HS-5 (cell line): ENCODE measurements around the gene AXIN1.
"Not testable (repeated sequence)": the region's sequence is repeated elsewhere in the genome, so short reads cannot be mapped to it uniquely, and the experiment has no call there.

Experiments
- DNase-seq: peaks from one replicate; pipeline ENCODE4 v3.0.0-alpha.2; 2012; ENCODE audit warnings: low read depth

AXIN1 gene

DNA sequence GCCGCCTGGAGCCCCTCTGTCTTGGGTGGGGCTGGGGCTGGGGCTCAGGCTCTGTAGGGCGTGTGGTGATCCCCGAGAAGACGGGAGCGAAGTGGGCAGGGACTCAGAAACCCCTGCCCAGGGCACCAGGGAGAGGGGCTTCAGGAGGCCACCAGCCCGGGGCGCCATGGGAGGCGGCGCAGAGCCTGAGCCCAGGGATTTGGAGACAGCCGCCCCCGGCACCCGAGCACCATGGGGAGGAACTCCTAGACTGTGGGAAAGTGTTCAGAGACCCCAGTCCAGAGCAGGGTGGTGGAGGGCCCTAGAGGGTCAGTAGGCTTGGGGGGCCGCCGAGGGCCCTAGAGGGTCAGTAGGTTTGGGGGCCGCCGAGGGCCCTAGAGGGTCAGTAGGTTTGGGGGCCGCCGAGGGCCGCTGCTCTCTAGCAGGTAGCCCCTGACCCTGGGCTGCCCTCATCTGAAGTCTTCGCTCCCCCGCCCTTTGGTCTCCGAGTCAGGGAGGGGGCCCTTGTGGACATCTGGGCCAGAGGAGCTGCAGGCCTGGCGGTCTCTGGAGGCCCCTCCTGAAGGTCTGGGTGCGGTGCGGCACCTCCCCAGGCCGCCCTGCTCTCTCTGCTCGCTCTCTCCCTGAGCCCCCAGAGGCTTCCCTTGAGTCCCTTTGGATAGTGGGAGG is 71.4 kb downstream of the AXIN1 start:
- DNase-seq, result no peak

DNA sequence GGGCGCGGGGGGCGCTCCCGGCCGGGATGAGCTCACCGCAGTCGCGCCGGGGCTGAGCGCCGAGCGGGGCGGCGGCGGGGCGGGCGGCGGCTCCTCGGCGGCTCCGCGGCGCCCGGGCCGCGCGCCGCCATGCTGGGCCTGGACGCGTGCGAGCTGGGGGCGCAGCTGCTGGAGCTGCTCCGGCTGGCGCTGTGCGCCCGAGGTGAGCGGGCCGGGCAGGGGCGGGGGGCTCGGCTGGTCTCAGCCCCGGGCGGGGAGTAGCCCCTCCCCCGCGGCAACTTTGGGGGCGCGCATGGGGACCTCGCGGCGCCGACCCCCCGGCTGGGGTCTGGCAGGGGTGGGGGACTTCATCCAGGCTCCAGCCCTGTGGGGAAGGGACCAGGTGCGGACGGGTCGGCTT is 72.0 kb downstream of the AXIN1 start, which contains the start of gene ARHGDIG:
Gene ARHGDIG (plus strand): TSS at position 40 of the 400 bp plus-strand sequence. CDS start 90 bp downstream, at position 130.
- DNase-seq, result no peak

DNA sequence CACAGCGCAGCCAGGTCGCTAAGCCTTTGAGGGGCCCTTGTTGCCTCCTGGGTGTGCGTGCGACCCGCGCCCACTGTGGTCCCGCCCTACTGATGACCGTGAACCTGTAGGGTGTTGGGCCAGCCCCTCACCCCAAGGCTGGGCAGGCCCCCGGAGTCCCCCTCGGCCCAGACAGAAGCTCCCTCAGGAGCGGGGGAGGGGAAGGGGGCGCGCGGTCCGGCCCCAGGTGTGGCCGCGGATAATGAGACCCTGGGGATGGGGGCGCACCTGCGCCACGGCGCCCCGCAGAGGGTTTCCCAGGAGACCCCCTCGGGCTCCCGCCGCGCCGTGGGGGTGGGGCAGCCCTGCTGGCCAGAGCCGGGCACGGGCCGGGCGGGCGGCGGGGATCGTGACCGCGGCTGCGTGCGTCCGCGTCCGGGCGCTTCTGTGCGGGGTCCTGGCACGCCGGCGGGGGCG is 72.5 kb downstream of the AXIN1 start:
- no peak for DNase-seq

DNA sequence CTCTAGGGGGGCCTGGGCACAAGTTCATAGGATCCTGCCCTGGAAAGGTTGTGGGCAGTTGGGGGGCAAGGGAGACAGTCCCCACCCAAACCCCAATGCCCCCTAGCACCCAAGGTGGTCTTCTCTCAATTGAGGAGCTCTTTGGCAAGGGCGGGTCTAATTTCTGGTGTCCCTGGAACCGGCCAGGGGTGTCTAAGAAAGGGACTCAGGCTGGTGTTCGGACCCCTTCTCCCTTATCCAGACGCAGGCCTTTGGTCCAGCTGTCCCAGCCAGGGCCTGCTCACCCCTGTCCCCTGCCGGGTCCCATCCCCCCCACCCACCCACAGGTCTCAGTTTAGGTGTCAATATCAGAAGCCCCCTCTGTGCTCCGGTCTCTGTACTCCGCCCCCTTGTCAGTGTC is 73.0 kb downstream of the AXIN1 start:
- no peak for DNase-seq

DNA sequence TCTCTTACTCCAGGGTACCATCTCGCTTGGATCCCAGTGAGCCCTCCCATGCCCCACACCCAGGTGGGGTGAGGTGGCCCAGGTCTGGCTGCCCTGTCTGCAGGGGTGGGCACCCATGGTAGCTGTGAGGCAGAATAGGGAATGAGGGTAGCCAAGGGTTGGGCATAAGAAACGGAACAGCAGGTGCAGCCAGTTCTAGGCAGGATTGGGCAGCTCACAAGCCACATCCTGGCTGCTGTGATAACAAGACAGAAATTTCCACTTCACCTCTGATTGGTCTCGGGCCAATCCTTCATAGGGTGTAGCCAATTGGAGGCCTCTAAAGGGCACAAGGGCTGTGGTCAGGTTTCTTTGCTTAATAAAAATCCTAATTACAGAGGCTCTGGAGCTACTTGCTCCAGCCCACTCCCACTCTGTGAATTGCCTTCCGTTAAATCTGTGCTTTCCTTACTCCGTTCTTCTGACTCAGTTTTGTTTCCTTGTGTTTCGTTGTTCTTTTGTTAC is 73.6 kb downstream of the AXIN1 start:
- no peak for DNase-seq

DNA sequence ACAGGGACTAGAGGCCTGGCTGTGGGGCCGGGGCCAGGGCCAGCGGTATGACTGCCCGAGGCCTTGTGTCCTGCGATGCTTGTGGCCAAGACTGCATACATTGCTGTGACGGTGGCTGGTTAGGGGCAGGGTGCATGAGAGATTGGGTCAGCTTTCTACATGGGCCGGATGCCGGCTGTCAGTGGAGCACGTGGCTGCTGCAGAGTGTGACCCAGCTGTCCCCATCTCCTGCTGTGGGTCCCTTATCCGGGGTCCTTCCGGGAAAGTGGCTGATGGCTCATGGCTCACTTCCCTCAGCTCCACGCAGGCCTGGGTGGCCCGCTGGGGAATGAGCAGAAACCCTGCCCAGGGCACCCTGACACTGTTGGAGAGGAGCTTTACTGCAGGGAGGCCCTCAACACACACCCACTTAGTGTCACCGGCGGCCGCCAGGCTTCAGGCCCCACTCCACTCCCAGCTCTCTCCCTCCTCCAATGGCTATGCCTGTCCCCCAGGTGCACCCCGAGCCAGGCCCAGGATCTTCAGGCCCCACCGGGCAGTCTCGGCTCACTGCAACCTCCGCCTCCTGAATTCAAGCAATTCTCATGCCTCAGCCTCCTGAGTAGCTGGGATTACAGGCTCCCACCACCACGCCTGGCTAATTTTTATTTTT is 76.0 kb downstream of the AXIN1 start:
- DNase-seq, result no peak

DNA sequence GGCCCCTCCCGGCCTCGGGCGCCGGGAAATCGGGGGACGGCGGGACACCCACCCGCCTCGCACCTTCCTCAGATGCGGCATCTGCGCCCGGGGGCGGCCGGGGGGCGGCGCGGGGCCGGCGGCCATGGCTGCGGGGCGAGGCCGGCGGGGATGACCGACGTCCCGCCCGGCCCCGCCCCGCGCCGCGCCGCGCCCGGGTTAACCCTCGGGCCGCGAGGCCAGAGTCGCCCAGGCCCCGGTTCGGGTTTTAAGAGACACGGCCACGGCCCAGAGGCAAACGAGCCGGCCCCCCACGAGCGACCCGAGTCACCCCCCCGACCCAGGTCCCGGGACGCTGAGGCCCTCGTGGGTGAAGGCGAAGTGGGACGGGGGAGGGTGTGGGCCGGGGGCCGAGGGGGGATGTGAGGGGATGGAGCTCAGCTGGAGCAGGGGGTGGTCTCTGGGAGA is 76.7 kb downstream of the AXIN1 start, which contains the start of gene RGS11:
Gene RGS11 (minus strand): TSS at position 159 of the 447 bp plus-strand sequence. CDS start 33 bp downstream, at position 126.
- no peak for DNase-seq

DNA sequence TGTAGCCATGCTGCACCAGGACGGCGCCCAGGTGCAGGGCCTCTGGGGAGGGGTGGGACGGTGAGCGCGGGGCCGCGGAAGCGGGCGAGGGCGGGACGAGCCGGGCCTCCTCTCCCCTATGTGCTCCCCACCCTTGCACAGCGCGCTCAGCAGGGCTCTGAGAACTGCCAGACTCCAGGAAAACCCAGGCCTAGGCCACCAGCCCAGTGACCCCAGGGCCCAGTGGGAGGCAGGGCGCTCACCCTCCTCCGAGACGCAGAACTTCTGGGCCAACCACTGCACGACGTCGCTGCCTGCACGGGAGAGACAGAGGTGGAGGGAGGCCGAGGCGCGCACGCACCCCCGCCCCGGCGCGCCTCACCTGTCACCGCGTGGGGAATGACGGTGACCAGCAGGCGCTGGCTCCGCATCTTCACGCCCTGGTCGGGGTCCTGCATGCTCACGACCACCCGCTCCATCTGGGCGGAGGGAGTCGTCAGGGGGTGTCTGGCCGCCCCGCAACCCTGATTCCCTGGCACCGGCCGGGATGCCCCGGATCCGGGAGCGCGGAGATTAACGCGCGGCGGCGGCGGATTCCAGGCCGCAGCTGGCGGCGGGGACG is 77.4 kb downstream of the AXIN1 start:
- DNase-seq, result no peak

DNA sequence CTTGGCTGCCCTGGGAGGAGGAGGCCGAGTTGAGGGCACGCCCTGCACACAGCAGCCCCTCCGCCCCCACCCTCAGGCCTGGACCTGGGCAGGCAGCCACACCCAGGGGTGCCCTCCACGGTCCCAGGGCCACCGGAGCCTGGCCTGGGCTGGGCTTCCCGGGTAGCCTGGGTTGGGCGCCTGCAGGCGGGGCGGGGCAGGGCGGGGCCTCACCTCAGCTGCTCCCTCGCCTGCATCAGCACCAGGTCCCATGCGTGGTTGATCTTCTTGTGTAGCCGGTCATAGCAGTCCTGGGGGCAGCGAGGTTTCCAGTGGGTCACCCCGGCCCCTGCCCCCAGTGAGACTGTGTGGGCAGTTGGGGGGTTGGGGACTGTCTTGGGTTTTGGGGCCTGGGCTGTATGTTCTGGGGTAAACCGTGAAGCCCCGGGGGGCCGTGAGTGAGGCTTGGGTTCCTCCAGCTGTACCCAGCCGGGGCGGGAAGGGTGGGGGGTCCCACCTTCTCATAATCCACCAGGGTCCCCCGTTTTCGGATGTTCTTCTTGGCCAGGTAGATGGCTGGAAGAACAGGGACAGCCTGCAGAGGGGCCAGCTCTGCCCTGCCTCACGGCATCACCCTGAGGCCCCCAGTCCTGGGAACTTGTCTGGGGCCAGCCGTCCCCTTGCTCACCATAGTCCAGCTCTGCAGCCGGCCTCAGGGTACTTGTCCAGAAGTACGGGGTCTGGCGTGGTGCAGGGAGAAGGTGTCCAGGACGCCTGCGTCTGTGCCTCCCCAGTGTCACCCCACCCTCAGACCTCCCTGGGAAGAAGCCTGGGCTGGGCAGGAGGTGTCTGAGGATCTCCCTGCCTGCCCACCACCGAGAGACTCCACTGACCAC is 78.7 kb downstream of the AXIN1 start:
- DNase-seq, result no peak

DNA sequence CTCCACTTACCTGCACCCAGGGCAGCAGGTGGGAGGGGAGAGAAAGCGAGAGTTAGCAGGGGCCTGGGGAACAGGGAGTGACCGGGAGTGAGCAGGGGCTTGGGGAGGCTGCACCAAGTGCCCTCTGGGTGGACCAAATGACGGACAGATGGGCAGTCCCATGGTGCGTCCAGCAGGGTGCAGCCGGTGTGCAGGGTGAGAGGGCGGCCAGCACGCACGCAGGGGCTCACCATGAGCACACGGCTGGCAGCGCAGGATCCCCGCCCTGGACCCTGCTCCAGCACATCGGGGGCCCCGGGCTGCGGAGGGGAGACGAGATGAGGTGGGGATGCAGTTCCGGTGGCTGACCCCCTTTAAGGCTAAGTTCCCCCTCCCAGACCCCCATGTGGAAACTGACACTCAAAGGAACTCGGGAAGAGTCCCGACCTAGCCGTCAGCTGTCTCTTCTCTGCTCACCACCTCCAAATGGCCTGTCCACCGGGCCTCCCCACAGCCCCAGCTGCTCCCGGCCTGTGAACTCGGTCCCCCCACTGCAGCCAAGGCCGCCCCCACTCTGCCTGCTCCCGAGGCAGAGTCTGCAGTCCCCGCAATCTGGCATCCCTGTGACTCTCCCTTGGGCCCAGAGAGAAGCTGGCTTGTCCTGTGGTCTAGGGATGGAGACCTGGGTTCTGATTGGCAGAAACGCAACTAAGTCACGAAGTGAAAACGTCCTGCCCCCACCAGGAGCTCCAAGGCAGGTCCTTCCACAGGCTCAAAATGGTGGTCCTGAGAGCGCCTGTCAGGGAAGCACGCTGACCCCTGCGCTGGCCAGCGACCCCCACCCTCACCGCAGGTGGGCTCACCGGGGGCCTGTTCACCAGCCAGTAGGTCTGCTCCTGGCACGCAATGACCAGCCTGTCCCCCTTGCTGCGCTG is 79.6 kb downstream of the AXIN1 start:
- DNase-seq, result no peak

DNA sequence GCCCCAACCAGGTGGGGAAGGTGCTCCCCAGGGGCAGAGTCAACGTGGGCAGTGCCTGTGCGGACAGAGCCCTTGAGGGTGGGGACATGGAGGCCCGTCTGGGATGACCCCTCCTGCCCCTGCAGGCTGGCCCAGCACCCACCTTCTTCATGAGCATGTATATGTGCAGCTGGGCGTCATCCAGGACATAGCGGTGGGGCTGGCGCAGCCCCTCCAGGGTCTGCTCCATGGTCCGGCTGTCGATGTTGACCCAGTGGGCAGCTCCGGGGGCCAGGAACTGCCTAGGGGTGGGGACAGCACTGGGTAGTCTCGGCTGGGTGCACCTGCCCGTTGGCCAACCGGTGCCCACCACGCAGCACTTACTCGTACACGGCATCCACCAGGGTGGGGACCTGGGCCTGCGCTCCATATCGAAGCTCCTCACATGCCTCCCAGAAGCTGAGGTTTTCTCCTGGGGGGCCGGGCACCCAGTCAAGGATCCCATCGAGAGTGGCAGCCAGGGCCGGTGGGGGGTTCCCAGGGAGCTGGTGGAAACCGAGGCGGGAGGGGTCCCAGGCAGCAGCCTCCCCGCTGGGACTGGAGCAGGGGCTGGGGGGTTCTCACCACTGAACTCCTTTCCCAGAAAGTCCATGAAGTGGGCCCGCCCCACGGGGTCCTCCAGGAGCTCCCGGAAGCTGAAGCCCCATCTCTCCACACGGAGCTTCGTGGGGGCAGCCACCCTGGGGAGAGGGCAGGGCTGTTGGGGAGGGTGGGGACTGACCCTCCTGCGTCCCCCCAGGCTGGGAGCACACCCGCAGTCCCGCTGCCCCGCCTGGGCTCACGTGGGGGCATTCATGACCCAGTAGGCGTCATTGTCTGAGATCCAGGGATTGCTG is 81.9 kb downstream of the AXIN1 start:
- no peak for DNase-seq

DNA sequence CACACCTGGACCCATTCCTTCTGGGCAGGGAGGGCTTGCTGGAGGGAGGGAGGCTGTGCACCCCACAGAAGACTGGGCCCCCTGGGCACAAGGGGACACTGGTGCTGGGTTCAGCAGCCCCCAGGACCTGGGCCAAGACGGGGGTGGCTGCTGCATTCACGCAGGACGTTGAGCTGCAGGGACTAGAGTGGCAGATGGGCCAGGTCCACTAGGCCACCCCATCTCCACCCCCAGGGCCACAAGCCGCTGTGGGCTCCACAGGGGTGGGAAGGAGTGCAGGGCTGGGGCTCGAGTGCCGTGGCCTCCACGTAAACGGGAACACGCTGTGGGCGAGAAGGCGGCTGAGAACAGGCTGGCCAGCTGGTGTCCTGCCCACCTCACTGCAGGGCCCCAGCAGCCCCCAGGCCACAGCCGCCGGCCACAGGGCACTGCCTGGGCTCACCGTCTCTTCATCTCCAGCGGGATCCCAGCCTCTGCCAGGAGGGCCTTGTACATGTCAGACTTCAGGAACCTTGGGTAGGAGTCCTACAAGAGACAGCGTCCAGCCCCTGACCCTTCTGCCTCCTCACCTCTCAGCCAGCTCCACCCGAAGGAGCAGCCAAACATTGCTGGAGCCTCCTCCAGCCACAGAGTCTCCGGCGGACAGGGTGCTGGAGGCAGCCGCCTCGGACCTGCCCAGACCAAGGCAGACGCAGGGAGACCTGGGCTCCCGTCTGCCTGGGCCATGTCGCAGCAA is 83.3 kb downstream of the AXIN1 start:
- DNase-seq, result no peak

DNA sequence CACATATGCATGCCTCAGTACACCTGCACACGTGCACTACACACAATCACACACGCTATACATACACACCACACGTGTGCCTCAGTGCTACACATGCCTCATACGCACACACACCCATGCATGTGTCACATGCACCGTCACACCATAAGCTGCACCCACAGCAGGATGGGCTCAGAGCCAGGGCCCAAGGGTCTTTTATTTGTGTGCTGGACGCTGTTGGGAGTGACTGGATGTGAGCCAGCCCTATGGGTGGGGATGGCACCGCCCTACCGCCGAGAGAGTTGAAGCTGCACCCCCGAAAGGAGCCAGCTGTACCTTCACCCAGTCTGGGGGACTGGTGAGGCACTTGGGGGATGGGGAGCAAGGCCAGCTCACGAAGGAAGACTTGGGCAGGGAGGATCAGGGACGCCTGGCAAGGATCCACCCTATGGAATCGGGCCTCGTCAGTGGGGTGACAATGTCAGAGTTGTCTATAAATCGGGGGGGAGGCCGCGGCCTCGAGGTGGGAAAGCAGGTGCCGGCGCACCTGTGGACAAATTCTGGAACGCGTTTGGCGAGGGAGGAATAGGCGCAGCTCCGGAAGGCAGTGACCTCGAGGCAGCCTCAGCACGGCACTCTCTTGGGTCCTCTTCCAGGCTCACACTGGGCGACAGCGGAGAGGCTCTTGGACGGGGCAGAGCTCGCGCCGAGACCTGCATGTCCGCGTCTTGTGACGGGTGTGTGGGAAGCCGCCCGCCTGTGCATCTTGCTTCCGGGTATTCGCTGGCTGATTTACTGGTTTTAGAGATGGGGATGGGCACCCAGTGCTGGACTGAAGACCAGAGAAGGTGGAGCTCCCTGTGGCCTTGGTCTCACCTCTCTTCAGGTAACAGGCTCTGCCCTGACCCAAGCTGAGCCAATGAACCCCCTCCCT is 84.1 kb downstream of the AXIN1 start:
- no peak for DNase-seq

DNA sequence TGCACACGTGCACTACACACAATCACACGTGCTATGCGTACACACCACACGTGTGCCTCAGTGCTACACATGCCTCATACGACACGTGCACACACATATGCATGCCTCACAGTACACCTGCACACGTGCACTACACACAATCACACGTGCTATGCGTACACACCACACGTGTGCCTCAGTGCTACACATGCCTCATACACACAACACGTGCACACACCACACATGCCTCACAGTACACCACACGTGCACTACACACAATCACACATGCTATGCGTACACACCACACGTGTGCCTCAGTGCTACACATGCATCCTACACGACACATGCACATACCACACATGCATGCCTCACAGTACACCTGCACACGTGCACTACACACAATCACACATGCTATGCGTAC is 85.0 kb downstream of the AXIN1 start:
- not testable (repeated sequence) for DNase-seq

DNA sequence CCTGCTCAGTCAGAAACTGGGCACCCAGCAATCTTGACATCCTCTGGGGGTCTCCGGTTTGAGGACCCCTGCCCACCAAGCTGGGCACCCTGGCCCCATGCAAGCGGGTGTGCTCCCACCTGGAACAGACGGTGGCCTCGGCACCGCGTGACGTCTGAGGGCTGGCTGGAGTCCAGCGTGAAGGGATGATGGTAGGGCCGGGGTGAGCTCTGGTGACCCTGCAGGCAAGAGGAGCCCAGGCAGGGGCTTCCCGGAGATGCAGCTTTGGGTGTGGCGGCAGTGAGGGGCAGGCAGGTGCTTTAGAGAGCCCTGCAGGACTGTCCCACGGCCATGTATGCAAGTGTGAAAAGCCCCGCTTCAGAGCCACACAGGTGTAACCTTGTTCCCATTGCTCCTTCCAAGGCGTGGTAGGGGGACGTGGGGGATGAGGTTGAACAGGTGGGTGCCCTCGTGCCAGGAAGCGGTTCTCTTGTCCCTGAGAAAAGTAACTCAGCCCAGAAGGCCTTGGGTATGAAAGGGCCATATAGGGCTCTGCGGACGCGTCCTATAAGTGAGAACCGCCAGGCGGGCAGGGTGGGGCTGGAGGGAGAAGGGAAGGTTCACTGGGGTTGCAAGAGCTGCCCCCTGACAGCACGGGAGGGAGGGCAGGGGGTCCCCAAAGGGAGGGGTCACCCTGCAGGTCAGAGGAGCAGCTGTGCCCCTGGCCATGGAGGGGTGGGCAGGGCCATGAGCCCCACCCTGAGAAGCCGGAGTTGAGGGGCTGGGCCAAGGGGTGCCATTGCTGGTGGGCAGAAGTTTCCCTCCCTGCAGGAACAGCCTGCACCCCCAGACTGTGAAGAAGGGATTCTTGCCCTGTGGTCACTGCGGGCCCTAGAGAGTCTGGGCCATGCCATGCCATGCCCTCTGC is 86.0 kb downstream of the AXIN1 start:
- no peak for DNase-seq

DNA sequence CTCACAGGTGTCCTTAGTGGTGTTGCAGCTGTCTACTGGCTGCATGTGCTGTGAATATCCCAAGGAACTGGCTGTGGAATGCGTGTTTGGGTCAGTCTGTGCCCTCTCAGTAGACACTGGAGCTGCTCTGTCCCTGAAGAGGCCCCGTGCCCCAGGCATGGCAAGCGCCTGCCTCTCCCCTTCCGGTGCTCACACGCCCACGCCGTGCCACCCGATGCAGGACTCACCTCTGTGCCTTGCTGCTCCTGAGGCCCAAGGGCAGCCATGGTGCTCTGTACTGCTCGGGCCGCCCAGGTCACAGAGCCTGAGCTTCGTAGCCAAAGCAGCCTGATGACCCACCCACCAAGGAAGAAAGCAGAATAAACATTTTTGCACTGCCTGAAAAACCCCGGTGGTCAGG is 86.8 kb downstream of the AXIN1 start:
- no peak for DNase-seq

DNA sequence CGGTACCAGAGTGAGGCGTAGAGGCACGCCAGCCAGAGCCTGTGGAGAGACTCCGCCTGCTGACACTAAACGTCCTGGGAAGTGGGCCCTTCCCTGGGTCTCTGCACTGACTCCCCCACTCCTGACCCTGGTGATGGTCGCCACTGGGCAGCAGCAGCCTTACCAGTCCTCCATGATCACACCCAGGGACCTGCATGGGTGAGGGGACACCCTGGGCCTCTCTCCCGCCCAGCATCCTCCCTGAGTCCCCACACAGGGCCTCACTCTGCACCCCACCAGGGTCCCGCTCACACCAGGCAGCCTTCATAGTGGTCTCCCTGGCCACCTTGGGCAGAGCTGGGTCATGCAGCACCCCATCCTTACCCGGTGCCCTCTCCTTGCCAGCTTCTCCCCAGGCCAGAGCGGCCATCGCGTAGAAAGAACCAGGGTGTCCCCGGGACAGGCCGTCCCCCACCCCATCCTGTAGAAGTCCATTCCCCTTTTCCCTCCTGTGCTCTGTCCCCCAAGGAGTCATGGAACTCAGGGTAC is 87.5 kb downstream of the AXIN1 start:
- DNase-seq, result no peak
